Measurements from ENCODE around the gene AMD1.

Gene AMD1

DNA sequence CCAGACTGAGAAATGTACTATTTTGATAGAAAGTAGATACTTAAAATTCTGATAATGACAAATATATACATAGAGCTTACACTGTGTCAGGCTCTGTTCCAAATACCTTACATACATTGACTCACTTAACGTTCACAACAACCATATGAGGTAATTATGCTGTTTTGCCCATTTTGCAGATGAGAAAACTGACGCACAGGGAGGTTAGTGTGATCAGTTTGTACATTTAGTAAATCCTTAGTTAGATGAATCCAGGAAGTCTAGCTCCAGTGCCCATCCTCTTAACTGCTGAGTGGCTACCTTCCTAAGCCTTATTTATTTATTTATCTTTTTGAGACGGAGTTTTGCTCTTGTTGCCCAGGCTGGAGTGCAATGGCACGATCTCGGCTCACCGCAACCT, 60.6 kb downstream of the AMD1 start:
- TF ChIP-seq, protein P1, sequence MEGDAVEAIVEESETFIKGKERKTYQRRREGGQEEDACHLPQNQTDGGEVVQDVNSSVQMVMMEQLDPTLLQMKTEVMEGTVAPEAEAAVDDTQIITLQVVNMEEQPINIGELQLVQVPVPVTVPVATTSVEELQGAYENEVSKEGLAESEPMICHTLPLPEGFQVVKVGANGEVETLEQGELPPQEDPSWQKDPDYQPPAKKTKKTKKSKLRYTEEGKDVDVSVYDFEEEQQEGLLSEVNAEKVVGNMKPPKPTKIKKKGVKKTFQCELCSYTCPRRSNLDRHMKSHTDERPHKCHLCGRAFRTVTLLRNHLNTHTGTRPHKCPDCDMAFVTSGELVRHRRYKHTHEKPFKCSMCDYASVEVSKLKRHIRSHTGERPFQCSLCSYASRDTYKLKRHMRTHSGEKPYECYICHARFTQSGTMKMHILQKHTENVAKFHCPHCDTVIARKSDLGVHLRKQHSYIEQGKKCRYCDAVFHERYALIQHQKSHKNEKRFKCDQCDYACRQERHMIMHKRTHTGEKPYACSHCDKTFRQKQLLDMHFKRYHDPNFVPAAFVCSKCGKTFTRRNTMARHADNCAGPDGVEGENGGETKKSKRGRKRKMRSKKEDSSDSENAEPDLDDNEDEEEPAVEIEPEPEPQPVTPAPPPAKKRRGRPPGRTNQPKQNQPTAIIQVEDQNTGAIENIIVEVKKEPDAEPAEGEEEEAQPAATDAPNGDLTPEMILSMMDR (IDR thresholded peaks at IDR 0.05; ENCODE audit: low read depth, low read length), result no peak
- no peaks in the 10 kb centered on the region for H3K9me3 ChIP-seq (ENCODE audit: severe bottlenecking)

DNA sequence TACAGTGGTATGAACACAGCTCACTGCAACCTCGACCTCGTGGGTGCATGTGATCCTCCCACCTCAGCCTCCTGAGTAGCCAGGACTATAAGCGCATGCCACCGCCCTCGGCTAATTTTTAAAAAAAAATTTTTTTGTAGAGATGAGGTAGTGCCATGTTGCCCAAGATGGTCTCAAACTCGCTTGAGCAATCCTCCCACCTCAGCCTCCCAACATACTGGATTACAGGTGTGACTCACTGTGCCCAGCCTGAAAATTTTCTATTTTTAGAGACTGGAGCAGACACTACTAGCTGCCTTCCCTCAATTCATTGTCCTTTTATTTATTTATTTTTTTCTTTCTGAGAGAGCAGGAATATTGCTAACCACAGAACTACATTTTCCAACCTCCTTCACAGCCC, 63.6 kb downstream of the AMD1 start:
- H3K27ac ChIP-seq, result no peak overlapping the region
- no peak for DNase-seq
- no peaks in the 10 kb centered on the region for H3K36me3 ChIP-seq
- no peaks in the 10 kb centered on the region for H3K27me3 ChIP-seq (ENCODE audit: insufficient read depth, low read depth, severe bottlenecking)
- no peaks in the 10 kb centered on the region for H3K9me3 ChIP-seq (ENCODE audit: severe bottlenecking)
- TF ChIP-seq, protein P1 (IDR thresholded peaks at IDR 0.05; ENCODE audit: low read depth, low read length), result no peak
- H3K4me3 ChIP-seq (ENCODE audit: low read depth, low read length), result no peak overlapping the region

More for the DNA sequence above, 60.6 kb downstream of the AMD1 start:
- Histone ChIP-seq H3K27ac (no peak overlapping the region), H3K36me3 (no peaks in the 10 kb centered on the region), H3K4me3 (ENCODE audit: low read depth, low read length) (no peak overlapping the region), H3K27me3 (ENCODE audit: insufficient read depth, low read depth, severe bottlenecking) (no peaks in the 10 kb centered on the region)
- DNase-seq, result no peak

DNA sequence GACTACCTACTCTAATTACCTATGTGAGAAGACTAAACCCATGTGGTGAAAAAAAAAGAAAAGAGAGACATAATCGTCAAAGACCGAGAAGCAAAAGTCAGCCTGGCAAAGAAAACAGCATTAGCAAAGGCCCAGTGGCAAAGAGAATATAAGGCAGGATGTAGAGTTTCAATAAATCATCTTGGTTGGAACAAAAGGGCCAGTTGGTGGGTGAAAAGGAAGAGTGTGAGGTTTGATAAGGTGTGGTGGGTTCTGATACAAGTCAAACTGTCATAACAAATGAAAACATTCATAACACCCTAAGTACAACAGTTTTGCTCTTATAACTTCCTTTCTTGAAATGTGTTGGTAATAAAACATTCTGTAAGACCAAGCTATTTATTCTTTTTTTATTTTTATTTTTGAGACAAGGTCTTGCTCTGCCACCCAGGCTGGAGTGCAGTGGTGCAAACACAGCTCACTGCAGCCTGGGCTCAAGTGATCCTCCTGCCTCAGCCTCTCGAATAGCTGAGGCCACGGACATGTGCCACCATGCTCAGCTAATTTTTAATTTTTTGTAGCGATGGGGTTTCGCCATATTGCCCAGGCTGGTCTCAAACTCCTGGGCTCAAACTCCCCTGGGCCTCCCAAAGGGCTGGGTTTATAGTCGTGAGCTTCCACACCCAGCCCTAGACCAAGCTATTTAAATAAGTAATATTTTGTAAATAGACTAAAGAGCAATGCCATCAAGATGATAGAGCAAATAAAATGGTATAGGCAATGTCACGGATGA, 65.0 kb downstream of the AMD1 start:
- TF ChIP-seq, protein P1 (IDR thresholded peaks at IDR 0.05; ENCODE audit: low read depth, low read length), result no peak
- DNase-seq, result no peak
- H3K27me3 ChIP-seq (ENCODE audit: insufficient read depth, low read depth, severe bottlenecking), result no peaks in the 10 kb centered on the region

GRCh38 chr6:110944681-110945151, 70.1 kb downstream of the AMD1 start:
- no peaks in the 10 kb centered on the region for H3K9me3 ChIP-seq (ENCODE audit: severe bottlenecking)
- DNase-seq, result no peak
- H3K27ac ChIP-seq, result no peak overlapping the region
- TF ChIP-seq, protein P1 (IDR thresholded peaks at IDR 0.05; ENCODE audit: low read depth, low read length), result no peak
- H3K4me3 ChIP-seq (ENCODE audit: low read depth, low read length), result no peak overlapping the region
- H3K36me3 ChIP-seq, result no peaks in the 10 kb centered on the region
- no peaks in the 10 kb centered on the region for H3K27me3 ChIP-seq (ENCODE audit: insufficient read depth, low read depth, severe bottlenecking)

More for the DNA sequence above, 65.0 kb downstream of the AMD1 start:
- Histone ChIP-seq H3K36me3 (no peaks in the 10 kb centered on the region), H3K4me3 (ENCODE audit: low read depth, low read length) (no peak overlapping the region), H3K9me3 (ENCODE audit: severe bottlenecking) (no peaks in the 10 kb centered on the region), H3K27ac (no peak overlapping the region)

Data from WERI-Rb-1 (cell line).